Naive thymus-derived CD4-positive, alpha-beta T cell (primary cell): ENCODE data around the gene TOE1. TPM values are rescaled to one million over a fixed set of nuclear protein-coding genes. Genes with fewer than 3 reads are reported as not detected.

ENCODE experiments used
- ATAC-seq: fragments of 150-1000 bp; cut with Tn5 transposase; 2 replicates; pipeline ENCODE4 v1.10.0; 2021; ENCODE audit warnings: mild to moderate bottlenecking, moderate library complexity
- CTCF ChIA-PET: fragments of 350-600 bp; sonication (Branson Sonifier 250); formaldehyde crosslinking; loops from one replicate; lab custom pipeline; 2021; ENCODE audit warnings: antibody characterized with exemption; lab: Charles Lee
- POLR2A ChIA-PET: fragments of 350-600 bp; sonication (Branson Sonifier 250); formaldehyde crosslinking; loops from one replicate; lab custom pipeline; 2021; ENCODE audit warnings: antibody characterized with exemption, inconsistent platforms; lab: Charles Lee
- DNase-seq, 9 donors: peaks; one replicate each; pipeline versions ENCODE4 v3.0.0 to v3.0.0-alpha.2; 2020 to 2022; ENCODE audit warnings: mixed read lengths in 1 of 9
- H3K27ac ChIP-seq: one replicate; pipeline ENCODE4 v1.7.0; 2013; ENCODE audit warnings: mild to moderate bottlenecking, low read depth, low read length, moderate library complexity
- H3K27me3 ChIP-seq, 2 donors: one replicate each; pipeline ENCODE4 v1.7.0; 2013; ENCODE audit warnings: low read length in 2 of 2, mild to moderate bottlenecking in 2 of 2, moderate library complexity in 2 of 2; ENCODE audit not compliant: control insufficient read depth in 2 of 2, insufficient read depth in 2 of 2
- H3K36me3 ChIP-seq, 3 experiments: 1 replicate in 2 of 3; 2 replicates in 1 of 3; pipeline ENCODE4 v1.7.0; 2013; ENCODE audit warnings: low read length in 3 of 3, mild to moderate bottlenecking in 3 of 3, moderate library complexity in 1 of 3; ENCODE audit not compliant: insufficient read depth in 3 of 3, control insufficient read depth in 2 of 3
- H3K4me1 ChIP-seq, 2 donors: one replicate each; pipeline ENCODE4 v1.7.0; 2013; ENCODE audit warnings: low read length in 2 of 2, mild to moderate bottlenecking in 2 of 2, moderate library complexity in 1 of 2; ENCODE audit not compliant: control insufficient read depth in 2 of 2, insufficient read depth in 2 of 2
- H3K4me3 ChIP-seq: 2 replicates; pipeline ENCODE4 v1.7.0; 2013; ENCODE audit warnings: mild to moderate bottlenecking, low read length
- H3K9me3 ChIP-seq, 3 experiments: 1 replicate in 2 of 3; 2 replicates in 1 of 3; pipeline ENCODE4 v1.7.0; 2013; ENCODE audit warnings: low read length in 3 of 3; ENCODE audit not compliant: control insufficient read depth in 2 of 3
- H3K27ac Mint-ChIP-seq, 9 donors: one replicate each; pipeline ENCODE4 v1.8.0; 2020 to 2022; ENCODE audit warnings: mixed read lengths in 9 of 9, mild to moderate bottlenecking in 8 of 9, moderate library complexity in 5 of 9, inconsistent platforms in 2 of 9
- H3K27me3 Mint-ChIP-seq, 5 donors: one replicate each; pipeline ENCODE4 v1.8.0; 2021 to 2022; ENCODE audit warnings: mixed read lengths in 5 of 5, mild to moderate bottlenecking in 1 of 5
- H3K36me3 Mint-ChIP-seq, 5 donors: one replicate each; pipeline ENCODE4 v1.8.0; 2020 to 2022; ENCODE audit warnings: mixed read lengths in 5 of 5, mild to moderate bottlenecking in 3 of 5, inconsistent platforms in 1 of 5
- H3K4me1 Mint-ChIP-seq, 7 donors: one replicate each; pipeline ENCODE4 v1.8.0; 2020 to 2022; ENCODE audit warnings: mixed read lengths in 7 of 7, mild to moderate bottlenecking in 3 of 7, inconsistent platforms in 1 of 7
- H3K4me3 Mint-ChIP-seq, 10 donors: one replicate each; pipeline ENCODE4 v1.8.0; 2020 to 2022; ENCODE audit warnings: mild to moderate bottlenecking in 10 of 10, mixed read lengths in 10 of 10, moderate library complexity in 6 of 10, inconsistent platforms in 2 of 10
- H3K9me3 Mint-ChIP-seq, 11 donors: one replicate each; pipeline ENCODE4 v1.8.0; 2020 to 2022; ENCODE audit warnings: mixed read lengths in 11 of 11, mild to moderate bottlenecking in 4 of 11, inconsistent platforms in 1 of 11, moderate library complexity in 1 of 11
- intact Hi-C, 2 donors: fragments of 100-400 bp; cut with micrococcal nuclease; formaldehyde crosslinking; loops; one replicate each; pipeline ENCODE4 v1.15.1; 2023
- polyA plus RNA-seq, 2 donors: library from polyadenylated mRNA; unstranded; fragments of 300-500 nt; fragmentation: Illumina TruSeq; gene quantifications; one replicate each; pipeline ENCODE4 v1.2.3, GENCODE V29; 2021
- total RNA-seq, 6 experiments: library from RNA in 5 of 6; stranded (reverse) in 5 of 6; gene quantifications; 1 replicate in 5 of 6; 2 replicates in 1 of 6; pipeline ENCODE4 v1.2.3 and lab custom pipeline; 2021 to 2026

Gene TOE1
- total and polyA plus RNA-seq, 7 experiments from 2014 or later = 16.7 to 53.3 (median 24.7) TPM

DNA sequence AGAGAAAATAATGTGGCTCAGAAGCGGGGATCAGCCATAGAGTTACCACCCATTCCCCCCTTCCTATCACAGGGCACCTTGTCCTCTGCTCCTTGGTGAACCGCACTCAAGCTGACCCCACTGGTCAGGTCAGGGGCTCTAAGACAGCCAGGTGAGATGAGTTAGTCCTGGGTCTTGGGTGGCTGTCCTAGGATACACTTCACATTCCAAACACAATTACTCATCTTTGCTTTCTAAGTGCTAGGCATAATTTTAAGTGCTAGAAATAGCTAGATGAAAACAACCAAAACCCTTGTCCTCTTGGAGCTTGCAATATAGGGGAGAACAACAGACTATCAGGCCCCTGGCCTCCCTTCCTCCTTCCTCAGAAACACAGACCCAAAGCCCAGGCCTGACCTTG lies 8.1 kb downstream of the TOE1 start:
- no peak for DNase-seq
- Mint-ChIP-seq H3K27me3 (no peaks in the 10 kb centered on the region), H3K9me3 (no peaks in the 10 kb centered on the region), H3K36me3 (peaks cover 0 to 18% (median 0%) of the 10 kb centered on the region in 5 donors), H3K27ac (peak overlapping the region in 7 of 9 donors; percentile 26 to 85 (median 43)), H3K4me1 (peaks cover 0 to 9% (median 1%) of the 10 kb centered on the region in 7 donors), H3K4me3 (no peak overlapping the region)
- CTCF ChIA-PET = interaction anchor here (0.6 to 1.2 kb wide), 3 partner anchors 12 to 221 kb away, joined by 3 to 4 read pairs (median 3); no protein-coding TSS in a partner anchor
- H3K9me3 ChIP-seq = no peaks in the 10 kb centered on the region
- H3K4me3 ChIP-seq = no peak overlapping the region
- ATAC-seq = no peak
- H3K27ac ChIP-seq = no peak overlapping the region
- no peaks in the 10 kb centered on the region for H3K27me3 ChIP-seq
- peaks cover 7 to 38% (median 11%) of the 10 kb centered on the region in 3 experiments for H3K36me3 ChIP-seq
- POLR2A ChIA-PET = interaction anchor here (0.6 kb wide), 2 partner anchors 168 to 174 kb away, joined by 3 read pairs; no protein-coding TSS in a partner anchor
- H3K4me1 ChIP-seq = no peaks in the 10 kb centered on the region
- intact Hi-C loops = no loop called here

DNA sequence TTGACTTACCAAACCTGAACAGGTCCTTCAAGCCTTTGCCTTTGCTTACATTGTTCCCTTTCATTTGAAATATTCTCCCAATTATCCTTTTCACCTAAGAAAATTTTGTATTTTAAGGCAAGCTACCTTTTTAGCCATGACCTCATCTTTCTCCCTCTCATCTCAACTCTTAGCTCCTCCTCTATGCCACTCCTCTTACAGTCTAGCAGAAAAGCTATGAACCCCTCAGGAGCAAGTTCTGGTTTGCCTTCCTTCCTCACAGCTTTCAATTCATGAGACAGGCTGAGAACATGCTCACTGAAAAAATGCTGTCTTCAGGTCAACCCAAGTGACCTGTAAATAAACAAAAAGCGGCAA lies 8.6 kb downstream of the TOE1 start:
- no peak overlapping the region for H3K4me3 ChIP-seq
- no peak overlapping the region for H3K27ac ChIP-seq
- H3K4me1 ChIP-seq = no peaks in the 10 kb centered on the region
- H3K9me3 Mint-ChIP-seq = no peaks in the 10 kb centered on the region
- peaks cover 0 to 9% (median 0%) of the 10 kb centered on the region in 7 donors for H3K4me1 Mint-ChIP-seq
- H3K27ac Mint-ChIP-seq = peak overlapping the region in 6 of 9 donors; percentile 36 to 85 (median 52)
- no peaks in the 10 kb centered on the region for H3K27me3 Mint-ChIP-seq
- no peaks in the 10 kb centered on the region for H3K9me3 ChIP-seq
- no peaks in the 10 kb centered on the region for H3K27me3 ChIP-seq
- peaks cover 2 to 33% (median 6%) of the 10 kb centered on the region in 3 experiments for H3K36me3 ChIP-seq
- DNase-seq = no peak
- POLR2A ChIA-PET = interaction anchor here (0.6 to 0.9 kb wide), 4 partner anchors 8 to 174 kb away, joined by 3 read pairs; partner anchors contain the start of genes MUTYH and TOE1
- intact Hi-C loops = no loop called here
- peaks cover 0 to 12% (median 0%) of the 10 kb centered on the region in 5 donors for H3K36me3 Mint-ChIP-seq
- H3K4me3 Mint-ChIP-seq = no peak overlapping the region
- no peak for ATAC-seq
- CTCF ChIA-PET = interaction anchor here (0.8 to 1.2 kb wide), 2 partner anchors 11 to 144 kb away, joined by 3 to 4 read pairs; no protein-coding TSS in a partner anchor

DNA sequence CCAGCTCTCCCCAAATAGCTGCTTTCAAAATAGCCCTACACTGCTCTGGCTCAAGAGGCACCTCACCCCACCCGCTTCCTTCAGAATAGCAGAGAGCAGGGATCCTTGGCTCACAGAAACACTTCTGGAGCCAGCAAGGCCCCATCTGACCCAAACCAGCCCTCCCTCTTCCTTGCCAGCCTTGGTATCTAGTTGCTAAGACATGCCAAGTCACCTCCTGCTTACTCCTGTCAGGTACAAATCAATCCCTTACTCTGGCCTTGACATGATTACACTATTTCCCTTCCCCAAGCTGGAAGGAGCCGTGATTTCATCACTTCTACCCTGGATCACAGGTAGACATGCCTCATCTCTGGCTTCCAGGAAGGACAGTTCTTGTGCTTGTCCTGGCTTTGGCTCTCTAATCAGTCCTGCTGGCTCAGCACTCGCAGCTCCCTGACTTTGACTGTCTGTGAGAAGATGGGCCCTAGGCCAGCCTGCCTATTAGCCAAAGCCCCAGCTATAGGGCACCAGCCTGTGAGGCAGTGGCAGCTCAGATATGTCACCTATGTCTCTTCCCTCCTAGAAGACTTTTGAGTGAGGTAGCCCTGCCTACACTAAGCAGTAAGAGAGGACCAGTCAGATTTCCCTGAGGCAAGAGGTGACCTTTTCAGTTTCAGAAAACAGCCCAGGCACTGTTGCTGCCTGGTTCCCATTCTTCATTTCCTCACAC lies 9.2 kb downstream of the TOE1 start:
- intact Hi-C loops = no loop called here

DNA sequence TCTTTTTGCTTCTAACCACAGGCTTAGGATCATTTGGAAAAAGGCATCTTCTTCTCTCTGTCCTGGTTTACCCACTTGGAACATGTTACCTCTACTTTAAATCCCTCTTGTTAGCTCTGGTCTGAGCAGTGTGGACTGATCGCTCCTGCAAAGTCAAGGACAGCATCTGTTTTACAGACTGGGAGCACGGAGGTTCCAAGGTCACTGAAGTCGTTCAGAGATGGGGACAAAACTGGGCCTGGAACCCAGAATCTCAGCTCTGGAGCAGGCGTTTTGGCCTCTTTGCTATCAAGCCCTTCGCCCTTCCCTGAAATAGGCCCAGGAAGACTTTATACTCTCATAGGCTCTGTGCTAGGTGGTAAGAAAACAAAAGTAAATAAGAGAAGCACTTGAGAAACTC lies 11.5 kb downstream of the TOE1 start:
- no peaks in the 10 kb centered on the region for H3K9me3 Mint-ChIP-seq
- DNase-seq = no peak
- ChIA-PET POLR2A (interaction anchor here (2.6 kb wide), 1 partner anchor 11 kb away, joined by 7 read pairs; the partner anchor contains the start of genes MUTYH and TOE1), CTCF (no interaction called here)
- no peak overlapping the region for H3K27ac Mint-ChIP-seq
- Histone ChIP-seq H3K4me3 (no peak overlapping the region), H3K4me1 (no peaks in the 10 kb centered on the region), H3K27me3 (no peaks in the 10 kb centered on the region), H3K27ac (no peak overlapping the region), H3K36me3 (peaks cover 0 to 4% (median 0%) of the 10 kb centered on the region in 3 experiments), H3K9me3 (no peaks in the 10 kb centered on the region)
- H3K27me3 Mint-ChIP-seq = no peaks in the 10 kb centered on the region
- intact Hi-C loops = no loop called here
- no peak overlapping the region for H3K4me3 Mint-ChIP-seq
- peaks cover 0 to 6% (median 0%) of the 10 kb centered on the region in 5 donors for H3K36me3 Mint-ChIP-seq
- peaks cover 0 to 9% (median 0%) of the 10 kb centered on the region in 7 donors for H3K4me1 Mint-ChIP-seq
- ATAC-seq = no peak

More for the DNA sequence above, 9.2 kb downstream of the TOE1 start:
- peaks cover 0 to 27% (median 6%) of the 10 kb centered on the region in 3 experiments for H3K36me3 ChIP-seq
- H3K4me1 ChIP-seq = no peaks in the 10 kb centered on the region
- Mint-ChIP-seq H3K27me3 (no peaks in the 10 kb centered on the region), H3K36me3 (peaks cover 0 to 10% (median 0%) of the 10 kb centered on the region in 5 donors), H3K4me1 (peaks cover 0 to 9% (median 0%) of the 10 kb centered on the region in 7 donors), H3K27ac (peak overlapping the region in 6 of 9 donors; percentile 36 to 85 (median 62)), H3K4me3 (no peak overlapping the region), H3K9me3 (no peaks in the 10 kb centered on the region)
- ChIA-PET POLR2A (interaction anchor here (0.9 kb wide), 2 partner anchors 9 to 149 kb away, joined by 3 read pairs; partner anchors contain the start of genes MUTYH and TOE1), CTCF (no interaction called here)
- no peak overlapping the region for H3K27ac ChIP-seq
- no peaks in the 10 kb centered on the region for H3K9me3 ChIP-seq
- DNase-seq = no peak
- no peak for ATAC-seq
- H3K4me3 ChIP-seq = no peak overlapping the region
- no peaks in the 10 kb centered on the region for H3K27me3 ChIP-seq

DNA sequence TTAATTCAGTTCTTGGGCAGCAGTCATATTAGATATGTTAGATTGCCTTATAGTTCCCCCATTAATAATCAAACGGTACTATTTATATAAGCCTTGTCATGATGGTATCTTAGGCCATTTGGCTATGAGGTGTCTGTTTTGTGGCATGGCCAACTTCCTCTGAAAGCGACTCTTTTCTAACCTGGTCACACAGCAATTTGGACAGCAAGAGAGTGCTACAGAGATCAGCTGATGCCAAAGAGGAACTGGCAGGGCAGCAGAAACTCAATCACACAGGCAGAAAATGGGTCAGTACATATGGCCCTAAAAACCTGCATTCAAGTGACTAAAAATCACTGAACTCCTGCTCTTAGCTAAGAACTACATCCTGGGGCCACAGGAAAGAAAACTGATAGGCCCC lies 13.7 kb downstream of the TOE1 start:
- Mint-ChIP-seq H3K36me3 (peaks cover 0 to 8% (median 0%) of the 10 kb centered on the region in 5 donors), H3K27me3 (no peaks in the 10 kb centered on the region), H3K9me3 (peaks cover 0 to 2% (median 0%) of the 10 kb centered on the region in 11 donors), H3K4me3 (no peak overlapping the region), H3K4me1 (peaks cover 0 to 6% (median 0%) of the 10 kb centered on the region in 7 donors), H3K27ac (no peak overlapping the region)
- ChIA-PET CTCF (interaction anchor here (0.7 kb wide), 1 partner anchor 10 kb away, joined by 3 read pairs; no protein-coding TSS in a partner anchor), POLR2A (interaction anchor here (1.8 kb wide), 1 partner anchor 13 kb away, joined by 6 read pairs; the partner anchor contains the start of genes MUTYH and TOE1)
- Histone ChIP-seq H3K27ac (no peak overlapping the region), H3K27me3 (no peaks in the 10 kb centered on the region), H3K4me3 (no peak overlapping the region), H3K36me3 (no peaks in the 10 kb centered on the region), H3K4me1 (no peaks in the 10 kb centered on the region), H3K9me3 (no peaks in the 10 kb centered on the region)
- no peak for DNase-seq
- ATAC-seq = no peak
- intact Hi-C loops = no loop called here

DNA sequence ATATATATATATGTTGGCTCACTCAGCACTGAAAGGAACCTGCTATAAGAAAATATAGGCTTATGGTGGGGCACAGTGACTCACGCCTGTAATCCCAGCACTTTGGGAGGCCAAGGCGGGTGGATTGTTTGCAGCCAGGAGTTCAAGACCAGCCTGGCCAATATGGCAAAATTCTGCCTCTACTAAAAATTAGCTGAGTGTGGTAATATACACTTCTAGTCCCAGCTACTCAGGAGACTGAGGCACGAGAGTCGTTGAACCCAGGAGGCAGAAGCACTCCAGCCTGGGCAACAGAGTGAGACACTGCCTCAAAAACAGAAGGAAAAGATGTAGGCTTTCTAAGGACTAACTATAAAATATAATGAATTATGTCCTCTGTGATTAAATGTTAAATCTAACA lies 14.9 kb downstream of the TOE1 start:
- ChIA-PET CTCF (interaction anchor here (0.7 kb wide), 1 partner anchor 153 kb away, joined by 3 read pairs; no protein-coding TSS in a partner anchor), POLR2A (no interaction called here)
- H3K4me3 ChIP-seq = no peak overlapping the region
- Mint-ChIP-seq H3K9me3 (peaks cover 0 to 2% (median 0%) of the 10 kb centered on the region in 11 donors), H3K36me3 (peaks cover 0 to 8% (median 0%) of the 10 kb centered on the region in 5 donors), H3K27ac (no peak overlapping the region), H3K4me1 (peaks cover 1 to 6% (median 1%) of the 10 kb centered on the region in 7 donors), H3K27me3 (no peaks in the 10 kb centered on the region), H3K4me3 (no peak overlapping the region)
- no peaks in the 10 kb centered on the region for H3K4me1 ChIP-seq
- no peaks in the 10 kb centered on the region for H3K27me3 ChIP-seq
- no peaks in the 10 kb centered on the region for H3K36me3 ChIP-seq
- no peak for DNase-seq
- intact Hi-C loops = no loop called here
- no peaks in the 10 kb centered on the region for H3K9me3 ChIP-seq
- no peak for ATAC-seq
- no peak overlapping the region for H3K27ac ChIP-seq
